Measurements from ENCODE around the gene PTBP2.
"Not testable (repeated sequence)": the region's sequence is repeated elsewhere in the genome, so short reads cannot be mapped to it uniquely, and the experiment has no call there.

The PTBP2 gene

GRCh38 chr1:96763514-96763913, 41.9 kb downstream of the PTBP2 start:
- Histone ChIP-seq H3K4me3 (ENCODE audit: insufficient read depth, low read depth, low read length) (no peak overlapping the region), H3K9me3 (ENCODE audit: control insufficient read depth, low read length) (peaks cover 6% of the 10 kb centered on the region), H3K27ac (ENCODE audit: insufficient read depth, low read depth, low read length, poor library complexity, severe bottlenecking) (no peak overlapping the region), H3K36me3 (ENCODE audit: control insufficient read depth, insufficient read depth, low read length) (peaks cover 33% of the 10 kb centered on the region), H3K4me1 (ENCODE audit: control insufficient read depth, insufficient read depth, low read length) (no peaks in the 10 kb centered on the region), H3K27me3 (ENCODE audit: control insufficient read depth, insufficient read depth, low read length, poor library complexity, severe bottlenecking) (no peaks in the 10 kb centered on the region)
- WGBS, 2 experiments: no CpG with 5 or more reads among the region's 4 CpGs

GRCh38 chr1:96764469-96764868, 42.9 kb downstream of the PTBP2 start:
- Histone ChIP-seq H3K4me3 (ENCODE audit: insufficient read depth, low read depth, low read length) (no peak overlapping the region), H3K9me3 (ENCODE audit: control insufficient read depth, low read length) (peaks cover 6% of the 10 kb centered on the region), H3K27me3 (ENCODE audit: control insufficient read depth, insufficient read depth, low read length, poor library complexity, severe bottlenecking) (no peaks in the 10 kb centered on the region), H3K36me3 (ENCODE audit: control insufficient read depth, insufficient read depth, low read length) (peaks cover 33% of the 10 kb centered on the region), H3K4me1 (ENCODE audit: control insufficient read depth, insufficient read depth, low read length) (no peaks in the 10 kb centered on the region), H3K27ac (ENCODE audit: insufficient read depth, low read depth, low read length, poor library complexity, severe bottlenecking) (no peak overlapping the region)

- no peak overlapping the region for H3K27ac ChIP-seq (ENCODE audit: insufficient read depth, low read depth, low read length, poor library complexity, severe bottlenecking)
- no peak overlapping the region for H3K4me3 ChIP-seq (ENCODE audit: insufficient read depth, low read depth, low read length)
- no peaks in the 10 kb centered on the region for H3K9me3 ChIP-seq (ENCODE audit: control insufficient read depth, low read length)
- WGBS, 2 experiments: 94 to 97% methylated on average over 2 of the region's 2 CpGs
- H3K36me3 ChIP-seq (ENCODE audit: control insufficient read depth, insufficient read depth, low read length): peaks cover 29% of the 10 kb centered on the region
- no peaks in the 10 kb centered on the region for H3K4me1 ChIP-seq (ENCODE audit: control insufficient read depth, insufficient read depth, low read length)
- H3K27me3 ChIP-seq (ENCODE audit: control insufficient read depth, insufficient read depth, low read length, poor library complexity, severe bottlenecking): no peaks in the 10 kb centered on the region
Observed at GRCh38 chr1:96771847-96772246, 50.3 kb downstream of the PTBP2 start.

GRCh38 chr1:96772349-96772748, 50.8 kb downstream of the PTBP2 start:
- no peaks in the 10 kb centered on the region for H3K27me3 ChIP-seq (ENCODE audit: control insufficient read depth, insufficient read depth, low read length, poor library complexity, severe bottlenecking)

GRCh38 chr1:96772972-96773371, 51.4 kb downstream of the PTBP2 start:
- Histone ChIP-seq H3K27ac (ENCODE audit: insufficient read depth, low read depth, low read length, poor library complexity, severe bottlenecking) (no peak overlapping the region), H3K9me3 (ENCODE audit: control insufficient read depth, low read length) (no peaks in the 10 kb centered on the region), H3K4me3 (ENCODE audit: insufficient read depth, low read depth, low read length) (no peak overlapping the region), H3K4me1 (ENCODE audit: control insufficient read depth, insufficient read depth, low read length) (no peaks in the 10 kb centered on the region), H3K27me3 (ENCODE audit: control insufficient read depth, insufficient read depth, low read length, poor library complexity, severe bottlenecking) (no peaks in the 10 kb centered on the region), H3K36me3 (ENCODE audit: control insufficient read depth, insufficient read depth, low read length) (peaks cover 27% of the 10 kb centered on the region)
- WGBS, 2 experiments: 92 to 95% methylated on average over 4 of the region's 4 CpGs

More at GRCh38 chr1:96772349-96772748, 50.8 kb downstream of the PTBP2 start:
- peaks cover 29% of the 10 kb centered on the region for H3K36me3 ChIP-seq (ENCODE audit: control insufficient read depth, insufficient read depth, low read length)
- H3K27ac ChIP-seq (ENCODE audit: insufficient read depth, low read depth, low read length, poor library complexity, severe bottlenecking): no peak overlapping the region
- H3K9me3 ChIP-seq (ENCODE audit: control insufficient read depth, low read length): no peaks in the 10 kb centered on the region
- no peaks in the 10 kb centered on the region for H3K4me1 ChIP-seq (ENCODE audit: control insufficient read depth, insufficient read depth, low read length)
- WGBS, 2 experiments: 94 to 97% methylated on average over 1 of the region's 1 CpG
- no peak overlapping the region for H3K4me3 ChIP-seq (ENCODE audit: insufficient read depth, low read depth, low read length)

- Histone ChIP-seq H3K9me3 (ENCODE audit: control insufficient read depth, low read length) (no peaks in the 10 kb centered on the region), H3K27me3 (ENCODE audit: control insufficient read depth, insufficient read depth, low read length, poor library complexity, severe bottlenecking) (no peaks in the 10 kb centered on the region), H3K4me3 (ENCODE audit: insufficient read depth, low read depth, low read length) (no peak overlapping the region), H3K27ac (ENCODE audit: insufficient read depth, low read depth, low read length, poor library complexity, severe bottlenecking) (no peak overlapping the region), H3K4me1 (ENCODE audit: control insufficient read depth, insufficient read depth, low read length) (no peaks in the 10 kb centered on the region), H3K36me3 (ENCODE audit: control insufficient read depth, insufficient read depth, low read length) (peaks cover 40% of the 10 kb centered on the region)
Observed at GRCh38 chr1:96782206-96782605, 60.6 kb downstream of the PTBP2 start.

- H3K27me3 ChIP-seq (ENCODE audit: control insufficient read depth, insufficient read depth, low read length, poor library complexity, severe bottlenecking): no peaks in the 10 kb centered on the region
- H3K36me3 ChIP-seq (ENCODE audit: control insufficient read depth, insufficient read depth, low read length): peaks cover 40% of the 10 kb centered on the region
- no peaks in the 10 kb centered on the region for H3K4me1 ChIP-seq (ENCODE audit: control insufficient read depth, insufficient read depth, low read length)
- no peak overlapping the region for H3K27ac ChIP-seq (ENCODE audit: insufficient read depth, low read depth, low read length, poor library complexity, severe bottlenecking)
- H3K9me3 ChIP-seq (ENCODE audit: control insufficient read depth, low read length): no peaks in the 10 kb centered on the region
- H3K4me3 ChIP-seq (ENCODE audit: insufficient read depth, low read depth, low read length): no peak overlapping the region
Observed at GRCh38 chr1:96782856-96783255, 61.3 kb downstream of the PTBP2 start.

GRCh38 chr1:96790599-96790998, 69.0 kb downstream of the PTBP2 start:
- Histone ChIP-seq H3K9me3 (ENCODE audit: control insufficient read depth, low read length) (no peaks in the 10 kb centered on the region), H3K36me3 (ENCODE audit: control insufficient read depth, insufficient read depth, low read length) (peaks cover 16% of the 10 kb centered on the region), H3K27ac (ENCODE audit: insufficient read depth, low read depth, low read length, poor library complexity, severe bottlenecking) (no peak overlapping the region), H3K4me1 (ENCODE audit: control insufficient read depth, insufficient read depth, low read length) (no peaks in the 10 kb centered on the region), H3K4me3 (ENCODE audit: insufficient read depth, low read depth, low read length) (no peak overlapping the region), H3K27me3 (ENCODE audit: control insufficient read depth, insufficient read depth, low read length, poor library complexity, severe bottlenecking) (no peaks in the 10 kb centered on the region)
- 94 to 100% methylated on average over 2 of the region's 2 CpGs for WGBS, 2 experiments

GRCh38 chr1:96792220-96792619, 70.6 kb downstream of the PTBP2 start:
- 93 to 95% methylated on average over 3 of the region's 4 CpGs for WGBS, 2 experiments
- no peak overlapping the region for H3K4me3 ChIP-seq (ENCODE audit: insufficient read depth, low read depth, low read length)
- H3K27me3 ChIP-seq (ENCODE audit: control insufficient read depth, insufficient read depth, low read length, poor library complexity, severe bottlenecking): no peaks in the 10 kb centered on the region
- H3K9me3 ChIP-seq (ENCODE audit: control insufficient read depth, low read length): no peaks in the 10 kb centered on the region
- no peaks in the 10 kb centered on the region for H3K4me1 ChIP-seq (ENCODE audit: control insufficient read depth, insufficient read depth, low read length)
- no peak overlapping the region for H3K27ac ChIP-seq (ENCODE audit: insufficient read depth, low read depth, low read length, poor library complexity, severe bottlenecking)
- H3K36me3 ChIP-seq (ENCODE audit: control insufficient read depth, insufficient read depth, low read length): peaks cover 5% of the 10 kb centered on the region

- H3K27me3 ChIP-seq (ENCODE audit: control insufficient read depth, insufficient read depth, low read length, poor library complexity, severe bottlenecking); H3K4me1 ChIP-seq (ENCODE audit: control insufficient read depth, insufficient read depth, low read length); H3K9me3 ChIP-seq (ENCODE audit: control insufficient read depth, low read length); H3K27ac ChIP-seq (ENCODE audit: insufficient read depth, low read depth, low read length, poor library complexity, severe bottlenecking); H3K4me3 ChIP-seq (ENCODE audit: insufficient read depth, low read depth, low read length): not testable (repeated sequence)
- 87 to 97% methylated on average over 8 of the region's 14 CpGs for WGBS, 2 experiments
- peaks cover 12% of the 10 kb centered on the region for H3K36me3 ChIP-seq (ENCODE audit: control insufficient read depth, insufficient read depth, low read length)
Observed at GRCh38 chr1:96801696-96802095, 80.1 kb downstream of the PTBP2 start.

GRCh38 chr1:96804648-96805047, 83.1 kb downstream of the PTBP2 start:
- 85 to 92% methylated on average over 5 of the region's 5 CpGs for WGBS, 2 experiments
- no peaks in the 10 kb centered on the region for H3K27me3 ChIP-seq (ENCODE audit: control insufficient read depth, insufficient read depth, low read length, poor library complexity, severe bottlenecking)
- H3K4me3 ChIP-seq (ENCODE audit: insufficient read depth, low read depth, low read length): no peak overlapping the region
- H3K36me3 ChIP-seq (ENCODE audit: control insufficient read depth, insufficient read depth, low read length): peaks cover 16% of the 10 kb centered on the region
- no peaks in the 10 kb centered on the region for H3K4me1 ChIP-seq (ENCODE audit: control insufficient read depth, insufficient read depth, low read length)
- no peaks in the 10 kb centered on the region for H3K9me3 ChIP-seq (ENCODE audit: control insufficient read depth, low read length)
- no peak overlapping the region for H3K27ac ChIP-seq (ENCODE audit: insufficient read depth, low read depth, low read length, poor library complexity, severe bottlenecking)
